Caco-2 (cell line): ENCODE data around the gene NFATC2. TPM values are rescaled to one million over a fixed set of nuclear protein-coding genes. Genes with fewer than 3 reads are reported as not detected.

Experiments used
- BruUV-seq: library from RNA; stranded (reverse); fragments of 400-500 nt; replicated peaks from 2 replicates; lab custom pipeline; 2021; lab: Mats Ljungman, UMichigan
- CTCF ChIA-PET: fragments of 300-600 bp; sonication (Branson Sonifier 250); formaldehyde crosslinking; loops from one replicate; lab custom pipeline; 2022; ENCODE audit warnings: antibody characterized with exemption; lab: Charles Lee
- POLR2A ChIA-PET: fragments of 300-600 bp; sonication (Branson Sonifier 250); formaldehyde crosslinking; loops from one replicate; lab custom pipeline; 2022; ENCODE audit warnings: antibody characterized with exemption; lab: Charles Lee
- DNase-seq, 2 experiments: peaks; one replicate each; pipeline versions ENCODE4 v3.0.0 to v3.0.0-alpha.2; 2020 to 2022
- H3K27me3 ChIP-seq: replicated peaks from 2 replicates; pipeline ENCODE4 v1.6.0; 2011; ENCODE audit warnings: low read length; ENCODE audit not compliant: control insufficient read depth, insufficient read depth
- H3K36me3 ChIP-seq: 2 replicates; pipeline ENCODE4 v1.5.1; 2011; ENCODE audit warnings: low read length; ENCODE audit not compliant: control insufficient read depth, insufficient read depth
- H3K4me1 ChIP-seq: fragments of 250-450 bp; sonication (Bioruptor Pico); 2 replicates; pipeline ENCODE4 v1.5.1; 2020; ENCODE audit warnings: mild to moderate bottlenecking
- H3K4me3 ChIP-seq: 2 replicates; pipeline ENCODE4 v1.5.1; 2011; ENCODE audit warnings: low read depth, mild to moderate bottlenecking, control low read depth, low read length
- H3K9me3 ChIP-seq: fragments of 250-450 bp; sonication (Bioruptor Pico); 2 replicates; pipeline ENCODE4 v1.5.1; 2020; ENCODE audit warnings: mild to moderate bottlenecking, moderate library complexity
- H3K27ac Mint-ChIP-seq: one replicate; pipeline ENCODE4 v1.8.0; 2022; ENCODE audit warnings: mixed read lengths; ENCODE audit not compliant: unreplicated experiment
- H3K27me3 Mint-ChIP-seq: one replicate; pipeline ENCODE4 v1.8.0; 2022; ENCODE audit warnings: mixed read lengths; ENCODE audit not compliant: insufficient read depth, unreplicated experiment
- H3K36me3 Mint-ChIP-seq: one replicate; pipeline ENCODE4 v1.8.0; 2022; ENCODE audit warnings: mild to moderate bottlenecking, mixed read lengths; ENCODE audit not compliant: insufficient read depth, unreplicated experiment
- H3K4me1 Mint-ChIP-seq: one replicate; pipeline ENCODE4 v1.8.0; 2022; ENCODE audit warnings: low read depth, mixed read lengths; ENCODE audit not compliant: unreplicated experiment
- H3K4me3 Mint-ChIP-seq: one replicate; pipeline ENCODE4 v1.8.0; 2022; ENCODE audit warnings: mild to moderate bottlenecking, moderate library complexity, mixed read lengths; ENCODE audit not compliant: unreplicated experiment
- H3K9me3 Mint-ChIP-seq: one replicate; pipeline ENCODE4 v1.8.0; 2022; ENCODE audit warnings: mixed read lengths; ENCODE audit not compliant: unreplicated experiment
- intact Hi-C: fragments of 100-400 bp; cut with micrococcal nuclease; formaldehyde crosslinking; loops from one replicate; pipeline ENCODE4 v1.10.0; 2022; ENCODE audit not compliant: unreplicated experiment
- total RNA-seq: library from RNA; stranded (reverse); gene quantifications from 2 replicates; pipeline ENCODE4 v1.2.3, GENCODE V29; 2022
- TF ChIP-seq, protein P1 (sequence below), 2 experiments: fragments of 200-600 bp in 1 of 2; IDR thresholded peaks; 1 replicate in 1 of 2; 2 replicates in 1 of 2; pipeline versions ENCODE4 v1.5.1 to v1.8.0; 2011 to 2022; ENCODE audit warnings: antibody characterized with exemption in 1 of 2, control low read depth in 1 of 2, inconsistent platforms in 1 of 2, low read depth in 1 of 2, low read length in 1 of 2, mild to moderate bottlenecking in 1 of 2, moderate library complexity in 1 of 2; ENCODE audit not compliant: insufficient read depth in 1 of 2, severe bottlenecking in 1 of 2, unreplicated experiment in 1 of 2

NFATC2 gene
- total RNA-seq, 1 experiment from 2014 or later, result 20.8 TPM

DNA sequence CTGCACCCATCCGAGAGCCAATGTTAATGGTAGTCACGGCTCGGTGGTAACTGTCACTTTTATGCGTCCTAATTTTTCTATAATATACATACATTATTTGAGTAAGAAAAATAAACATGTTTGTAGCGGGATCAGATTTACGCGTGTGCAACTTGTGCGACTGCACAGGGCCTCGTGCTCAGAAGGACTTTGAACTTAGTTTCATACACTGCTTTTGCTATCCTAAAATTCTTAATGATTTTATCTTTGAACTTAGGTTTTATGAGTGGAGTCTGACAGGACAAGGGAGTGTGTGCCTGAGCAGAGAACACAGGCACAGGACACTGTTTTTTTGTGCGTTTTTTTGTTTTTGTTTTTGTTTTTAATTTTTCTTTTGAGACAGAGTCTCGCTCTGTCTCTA, 189.7 kb downstream of the NFATC2 start:
- no TSS peak for BruUV-seq

DNA sequence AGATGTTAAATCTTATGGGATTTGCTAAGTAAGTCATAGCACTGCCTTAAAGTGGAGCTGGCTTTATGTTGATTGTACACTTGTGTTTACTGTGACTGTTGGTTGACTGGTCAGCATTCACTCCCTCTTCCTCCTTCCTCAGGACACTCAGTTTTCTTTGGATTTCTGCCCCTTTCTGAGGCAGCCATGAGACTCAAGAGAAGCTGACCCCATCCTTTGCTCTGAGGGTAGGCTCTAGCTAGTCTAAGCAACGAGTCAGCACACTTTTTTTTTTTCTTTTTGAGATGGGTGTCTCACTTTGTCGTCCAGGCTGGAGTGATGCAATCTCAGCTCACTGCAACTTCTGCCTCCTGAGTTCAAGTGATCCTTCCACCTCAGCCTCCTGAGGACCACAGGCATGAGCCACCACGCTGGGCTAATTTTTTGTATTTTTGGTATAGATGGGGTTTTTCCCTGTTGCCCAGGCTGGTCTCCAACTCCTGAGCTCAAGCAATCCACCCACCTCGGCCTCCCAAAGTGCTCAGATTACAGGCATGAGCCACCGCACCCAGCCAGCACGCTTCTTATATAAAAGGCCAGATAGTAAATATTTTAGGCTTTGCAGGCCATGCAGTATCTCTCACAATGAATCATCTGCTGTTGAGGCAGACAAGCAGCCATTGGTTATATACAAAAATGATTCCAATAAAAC, 191.4 kb downstream of the NFATC2 start:
- H3K36me3 Mint-ChIP-seq, result no peaks in the 10 kb centered on the region
- no peaks in the 10 kb centered on the region for H3K4me1 ChIP-seq
- intact Hi-C loops, result no loop called here
- BruUV-seq, result no TSS peak
- peaks cover 2% of the 10 kb centered on the region; the same call in 1 of the 2 replicates for H3K27me3 ChIP-seq
- ChIA-PET POLR2A (no interaction called here), CTCF (interaction anchor here (0.5 kb wide), 2 partner anchors 19 to 329 kb away, joined by 4 to 5 read pairs; no protein-coding TSS in a partner anchor)
- H3K9me3 ChIP-seq, result no peaks in the 10 kb centered on the region
- no peaks in the 10 kb centered on the region for H3K36me3 ChIP-seq
- peaks cover 15% of the 10 kb centered on the region for H3K27me3 Mint-ChIP-seq
- no peak overlapping the region for H3K27ac Mint-ChIP-seq
- H3K9me3 Mint-ChIP-seq, result no peaks in the 10 kb centered on the region
- no peak overlapping the region for H3K4me3 ChIP-seq
- no peak for DNase-seq
- TF ChIP-seq, protein P1, sequence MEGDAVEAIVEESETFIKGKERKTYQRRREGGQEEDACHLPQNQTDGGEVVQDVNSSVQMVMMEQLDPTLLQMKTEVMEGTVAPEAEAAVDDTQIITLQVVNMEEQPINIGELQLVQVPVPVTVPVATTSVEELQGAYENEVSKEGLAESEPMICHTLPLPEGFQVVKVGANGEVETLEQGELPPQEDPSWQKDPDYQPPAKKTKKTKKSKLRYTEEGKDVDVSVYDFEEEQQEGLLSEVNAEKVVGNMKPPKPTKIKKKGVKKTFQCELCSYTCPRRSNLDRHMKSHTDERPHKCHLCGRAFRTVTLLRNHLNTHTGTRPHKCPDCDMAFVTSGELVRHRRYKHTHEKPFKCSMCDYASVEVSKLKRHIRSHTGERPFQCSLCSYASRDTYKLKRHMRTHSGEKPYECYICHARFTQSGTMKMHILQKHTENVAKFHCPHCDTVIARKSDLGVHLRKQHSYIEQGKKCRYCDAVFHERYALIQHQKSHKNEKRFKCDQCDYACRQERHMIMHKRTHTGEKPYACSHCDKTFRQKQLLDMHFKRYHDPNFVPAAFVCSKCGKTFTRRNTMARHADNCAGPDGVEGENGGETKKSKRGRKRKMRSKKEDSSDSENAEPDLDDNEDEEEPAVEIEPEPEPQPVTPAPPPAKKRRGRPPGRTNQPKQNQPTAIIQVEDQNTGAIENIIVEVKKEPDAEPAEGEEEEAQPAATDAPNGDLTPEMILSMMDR (IDR thresholded peaks at IDR 0.05; ENCODE audit: insufficient read depth in 1 of 2, low read depth in 1 of 2, low read length in 1 of 2, severe bottlenecking in 1 of 2, unreplicated experiment in 1 of 2), result no peak
- no peaks in the 10 kb centered on the region for H3K4me1 Mint-ChIP-seq
- H3K4me3 Mint-ChIP-seq, result no peak overlapping the region

More for the DNA sequence above, 189.7 kb downstream of the NFATC2 start:
- Histone ChIP-seq H3K4me1 (no peaks in the 10 kb centered on the region), H3K36me3 (no peaks in the 10 kb centered on the region), H3K9me3 (no peaks in the 10 kb centered on the region), H3K4me3 (no peak overlapping the region), H3K27me3 (peaks cover 2% of the 10 kb centered on the region; the same call in 1 of the 2 replicates)
- Mint-ChIP-seq H3K36me3 (no peaks in the 10 kb centered on the region), H3K4me3 (no peak overlapping the region), H3K27me3 (peaks cover 13% of the 10 kb centered on the region), H3K27ac (no peak overlapping the region), H3K4me1 (no peaks in the 10 kb centered on the region), H3K9me3 (peaks cover 8% of the 10 kb centered on the region)
- ChIA-PET CTCF (no interaction called here), POLR2A (no interaction called here)
- TF ChIP-seq, protein P1 (IDR thresholded peaks at IDR 0.05; ENCODE audit: insufficient read depth in 1 of 2, low read depth in 1 of 2, low read length in 1 of 2, severe bottlenecking in 1 of 2, unreplicated experiment in 1 of 2), result no peak
- intact Hi-C loops, result no loop called here
- DNase-seq, result no peak

DNA sequence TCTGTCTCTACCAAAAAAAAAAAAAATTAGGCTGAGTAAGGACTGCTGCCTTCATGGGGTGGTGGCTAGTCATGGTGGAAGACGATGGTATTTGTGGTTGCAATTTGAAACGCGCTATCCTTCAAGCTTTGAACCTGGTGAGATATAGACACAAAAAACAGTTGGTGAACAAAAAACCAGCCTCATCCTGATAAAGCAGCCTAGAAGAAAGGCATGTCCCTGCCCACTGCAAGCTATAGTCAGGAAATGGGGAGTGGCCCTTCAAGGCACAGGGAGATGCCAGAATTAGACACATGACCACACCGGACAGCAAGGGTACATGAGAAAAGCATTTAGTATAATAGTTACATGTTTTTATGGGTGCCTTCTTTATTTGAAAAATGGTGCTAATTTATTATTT, 193.6 kb downstream of the NFATC2 start:
- no TSS peak for BruUV-seq
- DNase-seq, result no peak
- Mint-ChIP-seq H3K36me3 (no peaks in the 10 kb centered on the region), H3K27me3 (peaks cover 22% of the 10 kb centered on the region), H3K4me3 (no peak overlapping the region), H3K4me1 (no peaks in the 10 kb centered on the region), H3K27ac (no peak overlapping the region), H3K9me3 (peaks cover 4% of the 10 kb centered on the region)
- H3K4me1 ChIP-seq, result no peaks in the 10 kb centered on the region
- H3K4me3 ChIP-seq, result no peak overlapping the region
- TF ChIP-seq, protein P1 (IDR thresholded peaks at IDR 0.05; ENCODE audit: insufficient read depth in 1 of 2, low read depth in 1 of 2, low read length in 1 of 2, severe bottlenecking in 1 of 2, unreplicated experiment in 1 of 2), result no peak
- no peaks in the 10 kb centered on the region for H3K36me3 ChIP-seq
- peaks cover 6% of the 10 kb centered on the region; the same call in 1 of the 2 replicates for H3K9me3 ChIP-seq
- CTCF ChIA-PET, result no interaction called here
- intact Hi-C loops, result no loop called here
- POLR2A ChIA-PET, result no interaction called here
- H3K27me3 ChIP-seq, result no peaks in the 10 kb centered on the region
